Left colon (tissue), 2 donors: ENCODE data around the gene KCNG4. TPM values are rescaled to one million over a fixed set of nuclear protein-coding genes. Genes with fewer than 3 reads are reported as not detected.

Experiments used
- ATAC-seq: fragments of 200-7000 bp; cut with Tn5 transposase; one replicate; pipeline ENCODE4 v1.9.1; 2020; ENCODE audit warnings: mild to moderate bottlenecking, moderate library complexity
- DNase-seq, 2 donors: peaks; one replicate each; pipeline ENCODE4 v3.0.0-alpha.2; 2020
- intact Hi-C, 2 donors: fragments of 100-400 bp; cut with DNase I in 1 of 2; cut with micrococcal nuclease in 1 of 2; formaldehyde crosslinking; loops; one replicate each; pipeline versions ENCODE4 v1.11.2 to v1.14.0; 2022; cut with DNase I, micrococcal nuclease
- total RNA-seq, 2 donors: library from RNA; stranded (reverse); fragmentation: NEBNext Ultra II Directional; extraction: Animal tissue kit (Norgen Biotek cat#: 25700); gene quantifications; one replicate each; pipeline ENCODE4 v1.2.1, GENCODE V29; 2021
- donor health status: DM: no; HTN: no; CAD: no.
- donor health status: DM: yes; HTN: yes; CAD: no.

Gene KCNG4
- total RNA-seq, 2 donors from 2014 or later: not detected

- ATAC-seq (no peak), DNase-seq (no peak)
Observed at GRCh38 chr16:84268291-84269040, 28.7 kb upstream of the KCNG4 start.

GRCh38 chr16:84267380-84267779, 27.6 kb upstream of the KCNG4 start:
- ATAC-seq: no peak
- intact Hi-C loops: no loop called here
- no peak for DNase-seq

More at GRCh38 chr16:84268291-84269040, 28.7 kb upstream of the KCNG4 start:
- intact Hi-C loops: no loop called here

DNA sequence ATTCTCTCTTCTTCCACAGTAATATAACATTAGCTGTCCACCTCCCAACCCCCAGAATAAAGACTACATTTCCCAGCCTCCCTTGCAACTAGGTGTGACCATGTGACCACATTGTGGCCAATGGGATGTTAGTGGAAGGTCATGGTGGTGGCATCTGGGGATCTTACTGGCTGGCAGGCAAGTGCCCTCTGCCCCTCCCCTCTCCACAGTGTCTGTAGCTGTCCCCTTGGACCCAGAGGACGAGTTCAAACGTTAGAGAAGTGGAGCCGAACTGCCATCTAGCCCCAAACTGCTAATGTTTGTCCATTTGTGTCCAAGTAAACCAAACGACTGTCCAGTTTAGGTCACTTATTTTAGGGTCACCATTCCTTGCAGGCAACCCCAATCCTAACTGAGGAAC, 26.6 kb upstream of the KCNG4 start:
- intact Hi-C loops: no loop called here
- DNase-seq (peak; percentile 21 to 43), ATAC-seq (peak; percentile 87)

- intact Hi-C loops: no loop called here
- no peak for ATAC-seq
- no peak for DNase-seq
Observed at GRCh38 chr16:84262939-84263338, 23.1 kb upstream of the KCNG4 start.

- intact Hi-C loops: no loop called here
- ATAC-seq: no peak
Observed at GRCh38 chr16:84262031-84262430, 22.2 kb upstream of the KCNG4 start.

GRCh38 chr16:84260766-84261554, 21.1 kb upstream of the KCNG4 start:
- no peak for DNase-seq
- ATAC-seq: no peak
- intact Hi-C loops: no loop called here

More at GRCh38 chr16:84262031-84262430, 22.2 kb upstream of the KCNG4 start:
- DNase-seq: no peak

DNA sequence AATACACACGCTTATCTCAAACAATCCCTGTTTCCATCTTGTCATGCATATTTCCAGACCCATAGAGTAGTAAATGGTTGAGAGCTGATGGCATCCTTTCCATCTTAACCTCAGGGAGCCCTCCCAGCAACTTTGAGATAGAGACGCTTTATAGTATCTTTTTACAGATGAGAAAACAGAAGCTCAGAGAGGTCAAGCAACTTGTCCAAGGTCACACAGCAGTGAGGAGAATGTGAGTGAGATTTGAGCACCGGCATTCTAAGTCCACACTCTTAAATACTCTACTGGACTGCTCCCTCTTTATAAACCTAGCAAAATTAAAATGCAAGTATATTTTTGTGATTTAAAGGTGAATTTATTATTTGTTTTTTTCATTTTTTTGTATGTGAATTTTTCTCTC, 19.9 kb upstream of the KCNG4 start:
- ATAC-seq: no peak
- DNase-seq: no peak
- intact Hi-C loops: no loop called here

DNA sequence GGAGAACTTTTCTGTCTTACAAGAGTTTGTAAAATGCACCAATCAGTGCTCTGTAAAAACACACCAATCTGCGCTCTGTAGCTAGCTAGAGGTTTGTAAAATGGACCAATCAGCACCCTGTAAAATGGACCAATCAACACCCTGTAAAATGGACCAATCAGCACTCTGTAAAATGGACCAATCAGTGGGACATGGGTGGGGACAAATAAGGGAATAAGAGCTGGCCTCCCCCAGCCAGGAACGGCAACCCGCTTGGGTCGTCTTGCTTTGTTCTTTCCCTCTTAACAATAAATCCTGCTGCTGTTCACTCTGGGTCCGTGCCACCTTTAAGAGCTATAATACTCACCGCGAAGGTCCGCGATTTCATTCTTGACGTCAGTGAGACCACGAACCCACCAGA, 18.5 kb upstream of the KCNG4 start:
- no peak for DNase-seq
- intact Hi-C loops: no loop called here
- ATAC-seq: no peak

DNA sequence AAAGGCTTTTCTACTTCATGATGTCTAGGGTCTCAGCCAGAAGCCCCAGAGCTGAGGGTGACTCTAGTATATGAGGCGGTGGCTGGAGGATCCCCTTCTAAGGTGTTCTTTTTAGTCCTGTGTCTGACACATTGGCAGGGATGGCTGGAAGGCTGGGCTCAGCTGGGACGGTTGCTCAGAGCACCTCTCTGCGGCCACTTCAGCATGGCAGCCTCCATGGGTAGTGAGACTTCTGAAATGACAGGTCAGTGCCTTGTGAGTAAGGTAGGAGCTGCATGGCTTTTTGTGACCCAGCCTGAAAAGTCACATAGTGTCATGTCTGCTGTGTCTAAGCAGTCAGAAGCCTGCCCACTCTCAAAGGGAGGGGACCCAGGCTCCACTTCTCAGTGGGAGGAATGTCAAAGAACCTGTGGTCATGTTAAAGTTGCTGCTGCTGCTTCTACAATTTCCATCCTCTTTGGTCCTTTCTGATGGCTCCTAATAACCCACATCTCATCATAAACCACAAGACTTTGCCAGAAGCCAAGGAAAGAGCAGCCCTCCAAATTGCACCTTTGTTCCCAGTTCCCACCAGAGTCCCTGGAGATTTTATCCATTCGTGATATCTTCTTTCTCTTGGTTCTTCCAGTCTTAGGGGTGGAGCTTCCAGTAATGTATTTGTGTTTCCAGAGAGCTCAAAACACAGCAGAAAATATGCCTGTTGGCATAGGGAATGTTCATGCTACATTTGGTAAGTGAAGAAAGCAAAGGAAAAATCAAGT, 15.4 kb upstream of the KCNG4 start:
- no peak for DNase-seq
- no peak for ATAC-seq
- intact Hi-C loops: no loop called here

- intact Hi-C loops: no loop called here
- DNase-seq: no peak
- no peak for ATAC-seq
Observed at GRCh38 chr16:84254062-84254461, 14.2 kb upstream of the KCNG4 start.

DNA sequence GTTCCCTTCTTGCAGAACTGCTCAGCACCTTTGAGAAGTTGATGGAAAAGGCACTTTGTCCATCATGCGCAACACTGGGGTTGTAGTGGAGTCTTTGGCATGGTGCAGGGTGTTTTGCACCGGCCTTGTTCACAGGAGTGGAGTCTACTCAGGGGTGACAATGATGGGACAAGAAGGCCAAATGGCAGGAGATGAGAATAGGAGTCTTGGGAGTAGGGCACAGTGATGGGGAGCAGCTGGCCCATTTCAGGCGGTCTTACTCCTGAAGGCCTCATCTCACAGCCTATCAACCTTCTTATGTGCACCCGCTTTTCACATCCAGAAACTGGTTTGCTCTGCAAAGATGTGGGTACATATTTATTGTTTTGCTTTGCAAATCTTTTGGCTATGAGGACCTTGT, 13.4 kb upstream of the KCNG4 start:
- intact Hi-C loops: no loop called here
- DNase-seq (no peak), ATAC-seq (no peak)

DNA sequence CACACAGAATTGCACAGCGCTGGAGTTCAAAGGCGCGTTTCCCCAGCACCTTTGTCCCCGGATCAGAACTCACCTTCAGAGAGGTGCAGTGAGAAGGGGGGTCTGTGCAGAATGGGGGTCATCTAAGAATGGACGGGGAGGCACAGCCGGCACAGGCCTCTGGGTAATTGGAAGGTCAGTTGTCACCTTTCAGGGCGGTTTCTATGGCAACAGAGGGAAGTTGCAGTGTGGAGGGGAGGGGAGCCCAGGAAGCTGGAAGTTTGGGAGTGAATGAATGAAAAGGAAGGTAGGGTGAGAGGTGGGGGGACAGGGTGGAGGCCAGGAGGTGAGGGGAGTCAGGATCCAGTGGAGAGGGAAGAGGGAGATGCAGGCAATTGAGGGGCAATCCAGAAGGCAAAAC, 12.4 kb upstream of the KCNG4 start:
- intact Hi-C loops: no loop called here
- DNase-seq: no peak
- no peak for ATAC-seq

- intact Hi-C loops: no loop called here
- DNase-seq (no peak), ATAC-seq (no peak)
Observed at GRCh38 chr16:84247844-84248243, 8.0 kb upstream of the KCNG4 start.

DNA sequence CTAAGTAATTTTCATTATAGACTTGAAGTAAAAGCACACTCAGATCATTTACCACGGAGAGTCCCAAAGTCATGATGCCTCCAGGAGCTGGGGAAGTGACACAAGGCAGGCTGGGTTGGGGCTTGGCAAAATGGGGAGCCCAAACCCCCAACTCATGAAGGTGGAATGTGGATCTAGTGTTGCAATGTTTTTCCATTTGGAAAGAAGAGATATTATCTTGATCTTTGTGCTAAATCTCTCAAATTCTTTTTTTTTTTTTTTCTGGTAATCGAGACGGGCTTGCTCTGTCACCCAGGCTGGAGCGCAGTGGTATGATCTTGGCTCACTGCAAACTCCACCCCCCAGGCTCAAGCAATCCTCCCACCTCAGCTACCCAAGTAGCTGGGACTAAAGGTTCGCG, 7.5 kb upstream of the KCNG4 start:
- no peak for ATAC-seq
- no peak for DNase-seq
- intact Hi-C loops: no loop called here

GRCh38 chr16:84246679-84247077, 6.9 kb upstream of the KCNG4 start:
- intact Hi-C loops: no loop called here
- DNase-seq (no peak), ATAC-seq (no peak)

DNA sequence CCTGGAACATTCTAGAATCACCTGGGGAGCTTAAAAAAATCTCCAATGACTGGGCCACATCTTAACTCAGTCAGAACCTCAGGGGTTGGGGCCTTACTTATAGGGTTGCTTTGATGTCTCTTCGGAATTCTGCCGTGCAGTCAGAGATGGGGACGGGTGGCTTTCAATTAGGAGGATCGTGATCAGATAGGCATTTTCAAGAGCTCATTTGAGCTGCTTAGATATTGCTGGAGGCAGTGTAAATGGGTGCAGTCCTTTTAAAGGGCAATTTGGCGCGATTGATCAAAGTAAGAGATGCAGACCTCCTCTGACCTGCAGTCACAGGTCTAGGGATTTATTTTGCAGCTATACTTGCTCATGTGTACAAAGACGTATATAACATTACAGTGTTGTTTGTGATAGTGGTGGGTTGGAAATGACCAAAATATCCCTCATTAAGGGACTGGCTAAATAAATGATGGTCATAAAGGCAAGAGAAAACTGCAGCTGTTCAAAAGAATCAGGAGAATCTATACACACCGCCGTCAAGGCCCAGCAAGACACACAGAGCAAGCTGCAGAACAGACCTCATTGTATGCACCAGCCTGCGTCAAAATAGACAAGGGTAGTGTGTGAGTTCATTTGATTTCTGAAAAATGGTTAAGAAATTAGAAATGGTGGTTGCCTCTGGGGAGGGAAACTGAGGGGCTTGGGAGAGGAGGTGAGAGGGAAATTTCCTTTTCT, 6.3 kb upstream of the KCNG4 start:
- no peak for DNase-seq
- no peak for ATAC-seq
- intact Hi-C loops: no loop called here

GRCh38 chr16:84244728-84245127, 4.9 kb upstream of the KCNG4 start:
- intact Hi-C loops: no loop called here
- no peak for DNase-seq
- no peak for ATAC-seq

DNA sequence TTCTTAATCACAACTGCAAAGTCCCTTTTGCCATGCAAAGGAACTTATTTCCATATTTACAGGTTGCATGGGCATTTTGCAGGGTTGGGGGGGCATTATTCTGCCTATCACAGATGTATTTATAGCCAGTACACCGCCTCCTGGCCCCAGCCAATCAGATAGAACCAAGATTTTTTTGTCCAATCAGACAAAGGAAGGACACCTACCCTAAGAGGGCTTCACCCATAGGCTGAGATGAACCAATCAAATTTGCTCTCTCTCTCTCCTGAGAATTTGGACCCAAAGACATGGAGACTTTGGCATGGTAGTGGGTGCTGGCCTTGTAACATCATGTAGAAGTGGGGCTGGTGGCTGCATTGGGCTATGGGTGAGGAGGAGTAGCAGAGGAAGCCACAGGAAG, 3.9 kb upstream of the KCNG4 start:
- intact Hi-C loops: no loop called here
- ATAC-seq: no peak
- no peak for DNase-seq

DNA sequence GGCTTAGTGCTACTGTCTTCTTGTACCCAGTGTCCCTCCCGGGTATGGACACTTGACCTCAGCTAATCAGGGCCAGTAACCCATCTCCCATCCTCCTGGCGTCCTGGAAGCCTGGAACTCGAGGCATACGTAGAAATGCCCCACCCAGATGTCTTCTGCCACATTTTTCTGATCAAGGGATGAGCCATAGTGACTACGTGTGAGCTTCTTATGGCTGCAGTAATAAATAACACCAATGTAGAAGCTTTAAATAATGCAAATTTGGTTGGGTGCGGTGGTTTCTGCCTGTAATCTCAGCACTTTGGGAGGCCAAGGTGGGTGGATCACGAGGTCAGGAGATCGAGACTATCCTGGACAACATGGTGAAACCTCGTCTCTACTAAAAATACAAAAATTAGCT, 3.0 kb upstream of the KCNG4 start:
- no peak for ATAC-seq
- no peak for DNase-seq
- intact Hi-C loops: no loop called here
